ENCODE measurements around the gene COPS3.
A peak's percentile ranks its signal among the peaks of the same experiment; 100 is the strongest.

The COPS3 gene

DNA sequence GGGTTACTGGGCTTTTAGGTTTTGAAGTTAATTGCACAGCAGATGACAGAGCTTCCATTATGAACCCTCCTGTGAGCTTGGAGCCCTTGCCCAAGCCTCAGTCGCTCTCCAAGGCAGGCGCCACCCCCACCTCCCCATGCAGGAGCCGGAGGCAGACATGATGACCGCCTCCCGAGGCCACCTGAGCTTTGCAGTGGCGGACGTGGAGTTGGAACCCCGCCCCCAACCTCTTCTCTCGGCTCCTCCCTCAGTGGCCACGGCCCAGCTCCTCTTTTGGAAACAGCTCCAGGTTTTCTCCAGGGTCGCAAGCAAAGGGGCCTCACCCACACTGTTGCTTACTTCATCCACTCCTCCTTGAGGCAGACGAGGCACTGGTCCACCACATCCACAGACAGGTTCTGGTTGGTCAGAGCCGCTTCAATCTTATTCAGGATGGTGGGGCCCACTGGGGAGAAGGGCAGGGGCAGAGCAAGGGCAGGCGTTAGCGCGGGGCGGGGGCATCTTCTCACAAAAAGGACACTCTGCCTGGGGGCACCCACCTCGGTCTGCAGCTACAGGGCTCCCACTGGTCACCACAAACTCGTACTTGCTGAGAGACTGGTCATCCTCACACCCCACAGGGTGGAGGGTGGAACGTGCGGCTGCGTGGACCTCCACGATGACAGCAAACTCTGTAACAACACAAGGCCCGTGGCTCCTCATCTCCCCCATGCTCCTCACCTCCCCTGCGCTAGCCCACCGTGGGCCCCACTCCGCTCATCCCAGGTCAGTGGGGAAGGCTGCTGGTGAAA, 66.2 kb downstream of the COPS3 start:
- no peak for DNase-seq

DNA sequence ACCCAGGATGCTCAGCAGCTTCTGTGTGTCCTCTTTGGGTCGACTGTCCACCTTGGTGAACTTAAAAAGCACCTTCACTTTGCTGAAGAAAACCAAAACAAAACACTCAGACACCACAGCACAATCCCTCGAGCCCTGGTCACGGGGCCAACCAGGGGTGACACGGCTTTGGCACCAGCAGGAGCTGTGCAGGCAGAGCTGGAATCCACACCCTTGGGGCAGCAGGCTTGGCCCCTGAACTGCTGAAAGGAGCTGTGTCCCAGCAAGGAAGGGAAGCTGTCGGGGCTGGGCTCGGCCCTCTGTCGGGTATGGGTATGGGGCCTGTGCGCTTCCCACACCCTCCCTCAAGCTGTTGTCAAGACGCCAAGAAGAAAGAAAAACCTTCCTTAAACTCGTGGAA, 67.3 kb downstream of the COPS3 start:
- no peak for DNase-seq

DNA sequence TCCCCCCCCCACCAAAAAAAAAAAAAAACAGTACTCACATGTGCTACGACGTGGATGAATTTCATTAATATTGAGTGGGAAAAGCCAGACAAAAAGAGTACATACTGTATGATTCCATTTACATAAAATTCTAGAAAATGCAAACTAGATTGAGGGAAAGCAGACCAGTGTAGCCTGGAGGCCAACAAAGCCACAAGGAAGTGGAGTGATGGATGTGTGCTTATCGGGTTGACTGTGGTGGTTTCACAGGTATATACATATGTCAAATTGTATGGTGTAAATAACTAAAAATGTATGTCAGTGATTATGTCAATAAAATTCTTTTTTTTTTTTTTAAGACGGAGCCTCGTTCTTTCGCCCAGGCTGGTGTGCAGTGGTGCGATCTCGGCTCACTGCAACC, 73.0 kb downstream of the COPS3 start:
- no peak for DNase-seq

DNA sequence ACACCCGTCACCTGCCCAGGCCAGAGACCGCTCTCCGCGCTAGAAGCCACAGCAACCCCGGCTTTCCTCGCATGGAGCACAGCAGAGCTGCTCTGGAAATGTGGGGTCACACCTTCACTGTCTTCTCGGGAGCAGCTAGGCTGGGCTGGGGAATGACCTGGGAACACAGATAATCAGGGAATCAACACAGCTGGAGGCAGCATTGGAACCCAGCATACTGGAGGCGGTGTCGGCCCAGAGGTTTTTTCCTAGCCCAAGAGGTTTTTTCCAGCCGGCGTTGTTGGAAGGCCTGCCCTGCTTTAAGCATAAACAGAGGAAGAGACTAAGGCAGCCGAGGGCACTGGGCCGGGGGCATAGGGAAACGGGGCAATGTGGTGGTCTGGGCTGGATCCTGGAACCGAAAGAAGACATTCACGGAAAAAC, 74.1 kb downstream of the COPS3 start:
- no peak for DNase-seq

DNA sequence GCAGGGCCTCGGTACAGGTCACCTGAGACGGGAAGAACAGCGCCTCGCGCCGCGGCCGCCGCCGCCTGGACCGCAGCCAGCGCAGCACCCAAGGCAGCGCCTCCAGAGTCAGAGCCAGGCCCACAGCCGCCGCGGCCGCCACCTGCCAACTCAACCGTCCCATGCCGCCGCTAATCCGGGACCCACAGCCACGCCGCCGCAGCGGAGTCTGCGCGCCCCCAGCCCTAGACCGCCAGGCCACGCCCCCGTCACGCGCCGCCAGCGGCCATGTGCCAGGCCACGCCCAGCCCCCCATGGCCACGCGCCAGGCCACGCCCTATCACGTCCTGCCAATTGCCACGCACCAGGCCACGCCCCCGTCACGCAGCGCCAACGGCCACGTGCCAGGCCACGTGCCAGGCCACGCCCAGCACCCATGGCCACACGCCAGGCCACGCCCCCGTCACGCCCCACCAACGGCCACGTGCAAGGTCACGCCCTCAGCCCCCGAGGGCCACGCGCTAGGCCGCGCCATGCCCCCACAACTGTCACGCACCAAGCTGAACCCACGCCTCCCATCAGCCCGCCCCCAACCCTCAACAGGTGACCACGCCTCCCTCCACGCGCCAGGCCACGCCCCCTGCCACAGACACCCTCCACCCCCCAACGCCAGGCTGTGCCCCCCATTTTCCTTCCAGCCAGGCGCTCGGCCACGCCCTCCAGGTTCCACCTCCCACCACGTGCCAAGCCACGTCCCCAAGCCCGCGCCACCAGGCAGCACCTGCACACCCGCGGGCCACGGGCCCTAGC, 74.7 kb downstream of the COPS3 start, which contains the start of gene PLD6:
Gene PLD6, minus strand, starts transcription at position 210 of the 789 bp plus-strand sequence. Its CDS starts 47 bp downstream, at position 163.
- DNase-seq, result peak; percentile 89

DNA sequence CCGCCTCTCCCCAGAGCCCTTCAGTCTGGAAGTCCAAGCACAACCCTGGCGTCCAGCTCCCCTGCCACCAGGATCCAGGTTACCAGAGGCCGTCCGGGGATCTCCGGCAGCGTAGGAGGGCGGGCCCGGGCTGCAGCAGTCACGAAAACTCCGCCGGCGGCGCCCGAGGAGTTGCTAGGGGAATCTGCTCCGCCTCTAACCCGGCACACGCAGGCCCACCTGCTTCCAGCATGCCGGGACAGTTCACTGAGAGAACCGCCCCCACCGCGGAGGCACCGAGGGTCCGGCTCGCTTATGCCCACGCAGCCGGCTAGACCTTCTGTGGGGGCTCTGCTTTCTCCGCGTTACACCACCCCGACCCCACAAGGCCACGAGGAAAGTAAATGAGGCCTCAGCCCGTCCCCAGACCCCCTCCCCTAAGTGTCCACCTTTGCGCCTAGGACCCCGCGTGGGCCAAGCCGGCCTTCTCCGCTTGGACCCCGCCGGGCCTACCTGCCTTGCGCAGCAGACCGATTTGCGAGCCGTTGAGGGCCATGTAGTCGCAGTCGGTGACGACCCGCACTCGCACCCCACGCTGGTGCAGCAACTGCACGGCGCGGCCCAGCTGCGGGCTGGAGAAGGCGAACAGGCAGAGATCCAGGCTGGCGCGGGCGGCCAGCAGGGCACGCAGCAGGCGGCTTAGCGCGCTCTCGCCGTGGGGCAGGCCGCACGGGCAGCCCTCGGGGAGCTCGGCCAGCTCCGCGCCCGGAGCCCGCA, 75.5 kb downstream of the COPS3 start:
- DNase-seq, result peak; percentile 50

DNA sequence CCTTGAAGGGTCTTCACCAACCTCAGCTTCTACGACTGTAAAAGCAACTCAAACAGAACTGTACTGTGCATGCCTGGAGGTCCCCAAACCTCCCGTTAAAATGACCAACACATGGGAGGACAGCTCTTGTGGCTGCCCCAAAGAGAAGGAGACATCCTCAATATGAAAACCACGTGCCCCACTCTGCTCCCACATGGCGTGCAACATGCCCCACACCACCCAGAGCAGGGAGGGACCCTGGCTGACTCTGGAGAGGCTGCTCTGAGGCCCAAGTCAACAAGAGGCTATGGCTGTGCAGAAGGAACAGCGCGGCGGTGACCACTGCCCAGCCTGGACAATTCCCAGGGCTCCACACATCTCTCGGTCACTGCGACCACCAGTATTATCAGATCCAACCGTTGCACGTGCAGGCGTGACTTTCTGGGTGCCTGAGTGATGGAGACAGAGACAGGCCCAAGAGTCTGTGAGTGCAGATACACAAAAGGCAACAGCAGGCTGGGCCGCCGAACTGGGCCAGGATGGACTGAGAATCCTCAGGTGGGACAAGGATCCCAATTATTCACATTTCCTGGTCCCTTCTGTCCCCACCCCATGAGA, 76.3 kb downstream of the COPS3 start:
- no peak for DNase-seq

DNA sequence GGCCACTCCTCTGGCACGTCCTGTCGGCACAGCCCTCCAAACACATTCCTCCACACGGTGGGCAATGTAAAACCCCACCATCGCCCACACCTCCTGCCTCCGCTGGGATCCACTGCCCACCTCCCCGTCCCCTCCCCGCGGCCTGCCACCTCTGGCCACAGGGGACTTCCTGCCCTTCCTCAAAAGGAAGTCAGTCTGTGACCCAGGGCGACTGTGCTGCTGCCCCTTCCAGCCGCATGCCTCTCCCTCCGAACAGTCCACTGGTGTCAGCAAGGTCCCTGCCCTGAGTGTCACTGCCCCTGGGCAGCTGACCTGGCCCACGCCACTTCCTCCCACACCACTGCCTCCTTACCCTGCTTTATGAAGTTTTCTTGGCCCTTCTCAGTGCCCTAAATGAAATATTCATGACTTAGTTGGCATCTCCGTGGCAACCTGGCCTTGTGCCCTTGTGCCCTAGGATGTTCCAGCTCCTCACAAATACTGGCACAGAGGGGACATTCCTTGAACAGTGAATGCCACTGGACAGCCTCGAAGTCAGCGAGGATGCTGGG, 76.9 kb downstream of the COPS3 start:
- no peak for DNase-seq

DNA sequence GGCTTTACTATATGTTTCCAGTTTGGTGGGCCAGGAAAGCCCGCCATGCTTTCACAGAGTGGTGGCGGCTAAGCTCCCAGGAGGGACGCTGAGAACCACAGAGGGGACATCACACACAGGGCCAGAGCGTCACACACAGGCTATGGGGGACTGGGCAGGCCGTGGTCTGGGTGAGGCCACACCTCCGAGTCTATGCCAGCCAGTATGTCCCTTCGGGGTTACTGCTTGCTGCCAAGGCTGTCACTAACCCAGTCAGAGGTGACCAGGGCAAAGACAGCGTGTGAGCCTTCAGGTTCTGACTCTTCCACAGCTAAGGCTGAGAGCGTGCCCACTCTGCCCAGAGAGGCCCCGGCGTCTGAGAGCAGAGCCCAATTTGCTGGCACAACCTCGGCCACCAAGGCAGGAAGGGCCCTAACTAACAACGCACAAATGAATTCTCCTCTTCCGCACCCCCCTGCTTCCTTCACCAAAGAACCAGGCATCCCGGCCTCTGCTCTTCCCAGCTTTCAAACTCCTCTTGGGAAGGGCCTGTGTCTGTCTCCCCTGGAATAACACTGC, 77.8 kb downstream of the COPS3 start:
- DNase-seq, result no peak

DNA sequence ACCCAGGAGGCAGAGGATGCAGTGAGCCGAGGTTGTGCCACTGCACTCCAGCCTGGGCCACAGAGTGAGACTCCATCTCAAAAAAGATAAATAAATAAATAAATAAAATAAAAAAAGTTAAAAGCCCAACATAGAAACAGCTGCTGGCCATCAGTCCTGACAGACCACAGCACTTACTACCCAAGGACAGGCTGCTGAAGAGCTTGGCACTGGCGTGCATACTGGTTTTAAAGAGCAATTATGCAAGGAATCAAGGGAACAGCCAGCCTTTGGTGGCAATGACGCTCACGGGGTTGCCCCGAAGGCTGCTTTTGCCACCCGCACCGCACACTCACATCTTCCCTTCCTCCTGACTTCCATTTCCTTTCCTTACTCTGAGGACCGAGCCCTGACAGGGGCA, 79.1 kb downstream of the COPS3 start:
- DNase-seq, result no peak

DNA sequence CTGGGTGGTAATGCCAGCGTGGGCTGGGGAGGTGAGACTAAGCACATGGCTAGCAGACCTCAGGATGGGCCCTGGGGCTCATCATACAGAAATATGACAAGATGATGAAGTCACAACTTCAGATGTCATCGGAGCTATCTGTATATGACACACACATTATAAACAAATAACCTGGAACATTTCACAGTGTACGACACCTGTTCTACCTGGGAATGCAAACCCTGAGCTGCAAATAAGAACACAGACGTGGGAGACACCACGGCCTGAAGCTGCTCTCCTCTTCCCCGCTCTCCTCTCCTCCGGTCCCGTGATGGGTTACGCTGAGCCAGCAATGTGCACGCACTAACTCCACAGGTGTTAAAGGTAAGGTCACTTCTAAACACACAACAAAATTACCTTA, 79.8 kb downstream of the COPS3 start:
- DNase-seq, result no peak

DNA sequence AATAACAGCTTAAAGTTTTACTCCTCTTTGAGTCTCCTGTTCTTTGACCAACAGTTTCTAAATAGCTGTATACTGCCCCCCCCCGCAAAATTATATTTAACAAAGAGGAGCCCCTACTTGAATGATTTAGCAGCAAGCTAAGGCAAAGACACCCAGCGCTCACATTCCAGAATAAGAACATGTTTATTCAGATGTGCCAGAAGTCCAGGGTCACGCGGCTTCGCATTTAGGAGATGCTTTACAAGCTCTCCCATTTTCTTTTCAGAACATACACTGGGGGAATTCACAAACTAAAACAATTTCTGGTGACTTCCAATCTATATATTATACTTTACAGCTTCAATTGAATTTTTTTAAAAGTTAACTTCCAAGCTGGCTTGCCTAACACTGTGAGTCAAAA, 80.2 kb downstream of the COPS3 start:
- no peak for DNase-seq

DNA sequence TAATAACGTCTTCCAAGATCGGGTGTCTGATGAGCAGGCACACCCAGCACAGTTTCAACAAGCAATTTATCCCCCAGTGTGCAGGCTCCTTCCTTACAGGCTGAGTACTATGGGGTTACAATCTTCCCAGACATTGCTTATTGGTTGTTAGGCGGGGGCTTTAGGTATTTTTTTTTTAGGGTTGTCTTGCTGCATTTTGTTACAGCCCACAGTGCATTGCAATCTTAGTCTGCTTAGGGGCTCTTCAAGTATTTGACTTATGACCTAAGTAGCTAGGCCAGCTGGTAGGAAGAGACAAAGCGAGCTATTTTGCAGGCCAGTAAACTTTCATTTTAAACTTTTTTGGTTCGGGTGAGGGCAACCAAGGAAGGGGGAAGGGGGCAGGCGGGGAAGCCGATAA, 80.7 kb downstream of the COPS3 start:
- no peak for DNase-seq

DNA sequence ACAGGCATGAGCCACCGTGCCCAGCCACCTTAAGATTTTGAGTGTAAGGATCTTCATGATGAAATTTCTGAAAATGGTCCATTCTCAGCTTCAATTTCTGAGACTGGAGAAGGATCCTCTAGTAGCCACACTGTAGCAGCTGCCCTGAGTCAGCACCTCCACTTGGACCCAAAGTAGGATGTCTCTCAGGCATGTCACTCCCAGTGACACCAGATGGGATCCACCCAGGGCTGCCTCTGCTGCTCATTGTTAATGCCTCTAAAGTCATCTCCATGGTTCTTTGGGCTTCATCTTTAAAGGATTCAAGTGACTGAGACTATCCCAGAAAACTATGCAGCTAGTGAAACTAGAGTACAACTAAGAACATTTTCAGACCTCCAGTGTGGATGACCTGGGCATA, 82.8 kb downstream of the COPS3 start:
- DNase-seq, result no peak

DNA sequence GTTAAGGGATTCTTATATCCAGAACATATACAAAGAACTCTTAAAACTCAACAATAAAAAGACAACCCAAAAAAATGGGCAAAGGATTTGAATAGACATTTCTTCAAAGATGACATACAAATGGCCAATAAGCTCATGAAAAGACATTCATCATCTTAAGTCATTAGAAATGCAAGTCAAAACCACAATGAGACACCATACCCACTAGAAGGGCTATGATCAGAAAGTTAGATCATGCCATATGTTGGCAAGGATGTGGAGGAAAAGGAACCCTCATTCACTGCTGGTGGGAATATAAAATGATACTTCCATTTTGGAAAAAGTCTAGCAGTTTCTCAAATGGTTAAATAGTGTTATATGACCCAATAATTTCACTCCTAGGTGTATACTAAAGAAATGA, 84.3 kb downstream of the COPS3 start:
- DNase-seq, result no peak

Measured in activated effector memory CD4-positive, alpha-beta T cell treated with Interleukin-2 at 50 U/mL for 16 hours (primary cell).